Liver (tissue), 3 donors: ENCODE results near the gene SLC35A1.

ENCODE experiments used
- EGR1 ChIP-seq, 2 donors: IDR thresholded peaks; 2 replicates each; pipeline ENCODE4 v1.6.1; 2016 to 2018; ENCODE audit warnings: antibody characterized with exemption in 2 of 2, low read depth in 2 of 2
- TF ChIP-seq, protein P1 (sequence below): fragments of 150-350 bp; IDR thresholded peaks from 2 replicates; pipeline ENCODE4 v1.5.1; 2017; ENCODE audit warnings: improper control_type of control experiment, low read depth, low read length; ENCODE audit not compliant: missing input control
- donor health status: healthy.
- donor health status: healthy.

DNA sequence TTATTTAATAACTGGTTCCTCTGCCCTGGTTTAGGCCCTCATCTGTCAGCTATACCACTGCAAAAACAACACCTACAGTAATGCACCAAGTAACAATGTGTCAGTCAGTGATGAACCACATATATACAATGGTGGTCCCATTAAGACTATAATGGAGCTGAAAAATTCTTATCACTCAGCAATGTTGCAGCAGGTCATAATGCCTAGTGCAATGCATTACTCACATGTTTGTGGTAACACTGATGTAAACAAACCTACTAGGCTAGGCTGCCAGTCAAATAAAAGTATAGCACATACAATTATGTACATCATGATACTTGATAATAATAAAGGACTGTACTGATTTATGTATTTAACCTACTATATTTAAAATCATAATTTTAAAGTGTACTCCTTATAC is 85.7 kb downstream of the SLC35A1 start:
- TF ChIP-seq, protein P1, sequence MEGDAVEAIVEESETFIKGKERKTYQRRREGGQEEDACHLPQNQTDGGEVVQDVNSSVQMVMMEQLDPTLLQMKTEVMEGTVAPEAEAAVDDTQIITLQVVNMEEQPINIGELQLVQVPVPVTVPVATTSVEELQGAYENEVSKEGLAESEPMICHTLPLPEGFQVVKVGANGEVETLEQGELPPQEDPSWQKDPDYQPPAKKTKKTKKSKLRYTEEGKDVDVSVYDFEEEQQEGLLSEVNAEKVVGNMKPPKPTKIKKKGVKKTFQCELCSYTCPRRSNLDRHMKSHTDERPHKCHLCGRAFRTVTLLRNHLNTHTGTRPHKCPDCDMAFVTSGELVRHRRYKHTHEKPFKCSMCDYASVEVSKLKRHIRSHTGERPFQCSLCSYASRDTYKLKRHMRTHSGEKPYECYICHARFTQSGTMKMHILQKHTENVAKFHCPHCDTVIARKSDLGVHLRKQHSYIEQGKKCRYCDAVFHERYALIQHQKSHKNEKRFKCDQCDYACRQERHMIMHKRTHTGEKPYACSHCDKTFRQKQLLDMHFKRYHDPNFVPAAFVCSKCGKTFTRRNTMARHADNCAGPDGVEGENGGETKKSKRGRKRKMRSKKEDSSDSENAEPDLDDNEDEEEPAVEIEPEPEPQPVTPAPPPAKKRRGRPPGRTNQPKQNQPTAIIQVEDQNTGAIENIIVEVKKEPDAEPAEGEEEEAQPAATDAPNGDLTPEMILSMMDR, result no peak
- TF ChIP-seq EGR1 (IDR thresholded peaks at IDR 0.05; ENCODE audit: low read depth in 2 of 2), result no peak
